B cell (primary cell): ENCODE measurements around the gene TFCP2.

Source experiments
- CTCF ChIP-seq: fragments of 200-600 bp; IDR thresholded peaks from one replicate; pipeline ENCODE4 v1.8.0; 2022; ENCODE audit warnings: antibody characterized with exemption, mild to moderate bottlenecking
- EZH2 ChIP-seq: IDR thresholded peaks from 2 replicates; pipeline ENCODE4 v1.6.1; 2012; ENCODE audit warnings: borderline replicate concordance, low read depth, mild to moderate bottlenecking, moderate library complexity, low read length; ENCODE audit not compliant: insufficient read depth, poor library complexity, severe bottlenecking

GRCh38 chr12:51197736-51198567 lies 25.0 kb upstream of the TFCP2 start:
- TF ChIP-seq CTCF (no peak), EZH2 (no peak)
